GM18517 (cell line): Measurements from ENCODE around the gene FAM186B.
"Not testable (repeated sequence)": the region's sequence is repeated elsewhere in the genome, so short reads cannot be mapped to it uniquely, and the experiment has no call there.

ENCODE experiments used
- ATAC-seq: cut with Tn5 transposase; IDR thresholded peaks from one replicate; pipeline ENCODE4 v1.9.1; 2021; ENCODE audit warnings: mild to moderate bottlenecking, moderate library complexity; ENCODE audit not compliant: unreplicated experiment

Gene FAM186B

DNA sequence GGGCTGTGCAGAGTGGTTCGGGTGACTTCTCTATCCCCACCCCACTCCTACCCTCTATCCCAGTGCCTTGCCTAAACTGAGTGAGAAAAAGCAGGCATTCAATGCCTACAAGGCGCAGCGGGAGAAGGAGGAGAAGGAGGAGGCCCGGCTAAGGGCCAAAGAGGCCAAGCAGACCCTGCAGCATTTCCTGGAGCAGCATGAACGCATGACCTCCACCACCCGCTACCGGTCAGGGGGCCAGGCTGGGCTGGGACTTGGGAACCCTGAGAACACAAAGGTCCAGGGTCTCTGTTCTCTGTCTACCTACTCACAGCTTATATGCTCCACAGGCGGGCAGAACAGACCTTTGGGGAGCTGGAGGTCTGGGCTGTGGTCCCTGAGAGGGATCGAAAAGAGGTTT, 29.6 kb upstream of the FAM186B start:
- no peak for ATAC-seq

DNA sequence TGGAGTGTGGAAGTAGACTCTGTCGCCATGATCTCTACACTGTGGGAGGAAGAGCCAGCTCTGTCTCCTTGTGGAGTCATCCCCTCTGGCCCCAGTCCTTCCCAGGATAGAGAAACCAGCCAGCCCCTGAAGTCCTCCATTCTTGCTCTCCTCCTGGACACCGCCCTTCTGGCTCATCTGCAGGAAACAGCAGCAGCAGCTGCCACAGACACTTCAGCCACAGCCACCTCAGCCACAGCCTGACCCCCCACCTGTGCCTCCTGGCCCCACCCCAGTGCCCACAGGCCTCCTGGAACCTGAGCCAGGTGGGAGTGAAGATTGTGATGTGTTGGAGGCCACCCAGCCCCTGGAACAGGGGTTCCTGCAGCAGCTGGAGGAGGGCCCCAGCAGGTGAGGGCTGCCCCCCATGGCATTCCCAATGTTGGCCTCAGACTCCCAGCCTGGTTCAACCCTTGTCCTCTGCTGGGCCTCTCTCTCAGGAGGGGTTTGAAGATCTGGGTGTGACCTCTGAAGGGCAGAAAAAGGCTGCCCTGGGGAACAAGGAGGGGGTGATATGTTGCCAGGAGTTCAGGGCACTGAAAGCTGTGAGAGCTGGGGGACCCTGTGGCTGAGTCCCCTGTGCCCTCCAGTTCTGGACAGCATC, 28.4 kb upstream of the FAM186B start:
- no peak for ATAC-seq

GRCh38 chr12:49632986-49633702, 27.7 kb upstream of the FAM186B start:
- ATAC-seq: no peak

DNA sequence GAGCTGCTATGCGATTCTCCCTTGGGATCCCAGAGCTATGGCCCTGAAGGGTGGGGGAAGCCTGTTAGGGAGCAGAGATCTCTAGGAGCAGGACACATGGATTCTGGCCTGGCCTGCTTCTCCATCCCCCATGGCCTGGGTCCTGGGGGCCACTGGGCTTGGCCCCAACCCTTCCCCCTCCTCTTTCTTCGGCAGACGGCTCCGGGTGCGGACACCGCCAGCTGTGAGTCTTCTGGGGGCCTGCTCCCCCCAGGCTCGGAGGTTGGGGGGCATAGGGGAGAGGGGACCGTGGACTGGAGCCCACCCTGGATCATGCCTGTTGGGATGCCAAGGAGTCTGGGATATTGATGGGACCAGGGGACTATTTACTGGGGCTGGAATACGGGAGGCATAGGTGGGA, 27.0 kb upstream of the FAM186B start:
- no peak for ATAC-seq

DNA sequence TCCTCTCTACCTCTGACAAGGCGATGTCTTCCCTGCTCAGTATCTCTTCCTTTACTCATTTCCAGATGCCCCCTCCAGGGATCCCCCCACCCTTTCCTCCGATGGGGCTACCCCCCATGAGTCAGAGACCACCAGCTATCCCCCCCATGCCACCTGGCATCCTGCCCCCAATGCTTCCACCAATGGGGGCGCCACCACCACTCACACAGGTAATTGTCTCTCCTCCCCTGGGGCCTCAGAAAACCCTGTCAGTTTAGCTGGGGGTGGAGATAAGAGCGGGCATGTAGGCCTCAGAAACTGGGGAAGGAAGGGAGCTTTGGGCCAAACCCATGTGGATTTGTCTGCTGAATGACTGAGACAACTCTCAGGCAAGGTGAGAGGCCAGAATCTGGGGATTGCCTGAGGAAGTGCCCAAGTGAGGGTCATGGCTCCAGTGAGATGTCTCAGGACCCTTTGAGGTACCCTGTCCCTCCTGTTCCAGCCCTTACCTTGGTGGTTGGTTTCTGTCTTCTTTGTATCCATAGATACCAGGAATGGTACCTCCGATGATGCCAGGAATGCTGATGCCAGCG, 26.0 kb upstream of the FAM186B start:
- no peak for ATAC-seq

- ATAC-seq: no peak
Measured at GRCh38 chr12:49627752-49628360, 22.4 kb upstream of the FAM186B start.

- ATAC-seq: no peak
Measured at GRCh38 chr12:49626836-49627235, 21.4 kb upstream of the FAM186B start.

GRCh38 chr12:49626169-49626835, 20.9 kb upstream of the FAM186B start:
- no peak for ATAC-seq

GRCh38 chr12:49624921-49625577, 19.6 kb upstream of the FAM186B start:
- ATAC-seq: no peak

DNA sequence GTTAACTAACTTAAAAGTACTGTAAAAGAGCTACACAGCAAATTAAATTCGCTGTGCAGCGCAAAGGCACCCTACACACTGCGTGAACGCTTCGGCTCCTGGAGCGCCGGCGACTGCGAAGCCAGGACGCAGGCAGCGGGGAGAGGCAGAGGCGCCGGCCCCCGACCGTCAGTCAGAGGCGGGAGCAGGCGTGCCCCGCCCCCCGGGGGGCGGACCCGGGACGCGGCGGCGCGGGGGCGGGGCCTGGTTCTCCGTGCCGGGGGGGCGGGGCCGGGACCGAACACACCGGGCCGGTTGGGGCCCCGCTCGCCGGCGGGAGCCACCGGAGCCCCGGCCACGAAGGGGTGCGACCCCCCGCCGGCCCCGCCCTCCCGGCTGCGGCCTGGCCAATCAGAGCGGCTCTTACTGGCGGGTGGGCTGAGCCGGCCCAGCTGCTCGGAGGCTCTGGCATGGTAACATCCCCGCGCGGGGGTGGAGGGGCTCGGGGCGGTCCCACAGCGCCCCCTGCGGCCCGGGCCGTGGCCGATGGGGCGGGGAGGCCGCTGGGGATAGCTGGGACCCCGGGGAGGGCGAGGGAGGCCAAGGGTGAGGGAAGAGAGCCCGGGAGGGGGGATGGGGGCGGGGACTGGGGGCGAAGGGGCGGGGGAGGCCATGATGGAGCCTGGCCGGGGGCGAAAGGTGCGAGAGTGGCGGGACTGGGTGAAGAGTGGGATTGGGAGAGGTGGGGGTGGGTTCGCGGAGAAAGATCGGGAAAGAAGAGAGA, 17.9 kb upstream of the FAM186B start, which contains the start of gene PRPF40B:
Gene PRPF40B (plus strand): TSS at position 420 of the 763 bp plus-strand sequence. CDS start 30 bp downstream, at position 450.
- peak; percentile 60 for ATAC-seq

GRCh38 chr12:49622501-49623141, 17.2 kb upstream of the FAM186B start:
- ATAC-seq: peak; percentile 39

DNA sequence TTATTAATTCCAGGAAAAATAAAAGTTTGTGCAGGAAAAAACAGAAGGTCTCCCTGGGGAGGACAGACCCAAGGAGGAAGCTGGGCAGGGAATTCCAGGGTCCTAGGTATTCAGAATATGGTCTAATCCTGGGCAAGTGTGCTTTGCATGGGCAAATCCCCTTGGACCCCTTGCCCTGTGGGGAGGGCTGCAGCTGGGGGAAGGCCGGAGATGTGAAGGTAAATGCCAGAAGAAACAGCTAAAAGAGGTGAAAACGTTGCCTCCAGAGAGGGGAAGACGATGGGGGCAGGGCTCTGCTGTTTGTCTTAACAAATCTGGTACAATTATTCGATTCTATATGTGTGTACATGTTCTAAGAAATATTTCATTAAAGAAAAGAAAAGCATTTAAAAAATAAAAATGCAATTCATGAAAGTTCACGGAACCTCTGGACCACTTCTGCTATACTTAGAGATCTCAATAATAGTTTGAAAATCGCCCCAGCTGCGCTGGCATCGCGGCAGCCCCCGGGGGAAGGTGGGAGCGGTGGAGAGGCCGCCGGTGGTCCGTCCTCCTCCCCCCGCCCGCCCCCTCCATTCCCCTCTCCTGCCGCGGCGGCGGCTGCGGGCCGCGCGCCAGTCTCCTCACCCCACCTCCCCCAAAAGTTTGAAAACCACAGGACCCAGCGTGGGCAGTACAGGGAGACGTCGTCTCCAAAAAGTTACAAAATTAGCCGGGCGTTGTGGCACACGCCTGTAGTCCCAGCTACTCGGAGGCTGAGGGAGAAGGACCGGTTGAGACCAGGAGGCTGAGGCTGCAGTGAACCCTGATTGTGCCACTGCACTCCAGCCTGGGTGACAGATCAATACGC, 16.4 kb upstream of the FAM186B start:
- no peak for ATAC-seq

DNA sequence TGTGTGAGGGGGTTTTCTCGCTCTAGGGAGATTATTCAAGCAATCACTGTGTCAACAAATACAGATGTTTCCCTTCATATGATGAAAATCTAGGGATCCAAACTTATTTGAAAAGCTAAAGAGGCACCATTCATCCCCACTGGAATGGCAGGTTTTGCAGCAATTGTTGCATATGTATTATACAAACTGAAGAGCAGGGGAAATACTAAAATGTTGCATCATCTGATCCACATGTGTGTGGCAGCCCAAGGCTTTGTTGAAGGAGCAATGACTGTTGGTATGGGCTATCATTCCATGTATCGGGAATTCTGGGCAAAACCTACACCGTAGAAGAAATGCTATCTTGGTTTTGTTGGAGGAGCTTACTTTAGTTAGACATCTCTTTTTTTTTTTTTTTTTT, 13.8 kb upstream of the FAM186B start:
- no peak for ATAC-seq

- no peak for ATAC-seq
Measured at GRCh38 chr12:49618576-49618975, 13.1 kb upstream of the FAM186B start.

DNA sequence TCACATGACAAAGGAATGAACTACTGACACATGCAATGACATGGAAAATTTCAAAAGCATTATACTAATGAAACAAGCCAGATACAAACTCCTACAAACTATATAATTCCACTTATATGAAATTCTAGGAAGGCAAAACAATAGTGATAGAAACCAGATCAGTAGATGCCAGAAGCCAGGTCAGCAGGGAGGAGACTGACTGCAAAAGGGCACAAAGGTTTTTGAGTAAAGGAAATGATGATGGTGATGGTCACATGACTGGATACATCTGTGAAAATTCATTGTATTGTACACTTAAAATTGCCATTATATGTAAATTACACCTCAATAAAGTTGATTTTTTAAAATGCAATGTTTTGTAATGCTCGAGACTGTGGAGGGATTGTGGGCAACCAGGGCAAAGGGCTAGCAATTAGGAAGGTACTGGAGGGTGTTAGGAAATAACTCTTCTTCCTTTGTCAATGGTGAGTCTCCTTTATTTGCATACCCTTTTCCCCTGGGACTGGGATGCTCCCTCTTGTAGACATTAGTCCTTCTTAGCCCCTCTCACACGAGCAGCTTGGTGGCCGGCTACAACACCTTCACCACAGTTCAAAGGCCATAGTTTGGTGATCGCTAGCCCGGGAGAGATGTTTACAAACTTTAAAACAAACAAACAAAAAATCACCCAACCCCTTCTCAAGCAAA, 11.2 kb upstream of the FAM186B start:
- ATAC-seq: no peak

- ATAC-seq: no peak
Measured at GRCh38 chr12:49615725-49616124, 10.3 kb upstream of the FAM186B start.

DNA sequence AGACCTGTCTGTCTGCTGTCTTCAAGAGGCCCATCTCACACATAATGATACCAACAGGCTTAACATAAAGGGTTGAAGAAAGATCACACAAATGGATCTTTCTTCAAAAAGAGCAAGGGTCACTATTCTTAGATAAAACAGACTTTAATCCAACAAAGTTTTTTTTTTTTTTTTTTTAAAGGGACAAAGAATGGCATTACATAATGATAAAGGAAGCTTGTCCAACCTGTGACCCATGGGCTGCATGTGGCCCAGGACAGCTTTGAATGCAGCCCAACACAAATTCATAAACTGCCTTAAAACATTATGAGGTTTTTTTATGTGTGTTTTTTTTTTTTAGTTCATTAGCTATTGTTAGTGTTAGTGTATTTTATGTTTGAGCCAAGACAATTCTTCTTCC, 6.8 kb upstream of the FAM186B start:
- ATAC-seq: no peak

- not testable (repeated sequence) for ATAC-seq
Measured at GRCh38 chr12:49610785-49611184, 5.3 kb upstream of the FAM186B start.
